ENCODE results near the gene CSE1L.
A peak's percentile ranks its signal among the peaks of the same experiment; 100 is the strongest.
"Not testable (repeated sequence)": the region's sequence is repeated elsewhere in the genome, so short reads cannot be mapped to it uniquely, and the experiment has no call there.

The CSE1L gene

GRCh38 chr20:49046087-49046900, at the start of gene CSE1L:
TSS of gene CSE1L (plus strand) at chr20:49046312. CDS start at chr20:49058464, 12,152 bp downstream.
- peak within 1 kb of the TSS; percentile 90 for H3K4me3 ChIP-seq (ENCODE audit: low read depth, low read length)
- no peak for TF ChIP-seq CTCF (IDR thresholded peaks at IDR 0.05; ENCODE audit: borderline replicate concordance, insufficient read depth, low read depth, low read length)

DNA sequence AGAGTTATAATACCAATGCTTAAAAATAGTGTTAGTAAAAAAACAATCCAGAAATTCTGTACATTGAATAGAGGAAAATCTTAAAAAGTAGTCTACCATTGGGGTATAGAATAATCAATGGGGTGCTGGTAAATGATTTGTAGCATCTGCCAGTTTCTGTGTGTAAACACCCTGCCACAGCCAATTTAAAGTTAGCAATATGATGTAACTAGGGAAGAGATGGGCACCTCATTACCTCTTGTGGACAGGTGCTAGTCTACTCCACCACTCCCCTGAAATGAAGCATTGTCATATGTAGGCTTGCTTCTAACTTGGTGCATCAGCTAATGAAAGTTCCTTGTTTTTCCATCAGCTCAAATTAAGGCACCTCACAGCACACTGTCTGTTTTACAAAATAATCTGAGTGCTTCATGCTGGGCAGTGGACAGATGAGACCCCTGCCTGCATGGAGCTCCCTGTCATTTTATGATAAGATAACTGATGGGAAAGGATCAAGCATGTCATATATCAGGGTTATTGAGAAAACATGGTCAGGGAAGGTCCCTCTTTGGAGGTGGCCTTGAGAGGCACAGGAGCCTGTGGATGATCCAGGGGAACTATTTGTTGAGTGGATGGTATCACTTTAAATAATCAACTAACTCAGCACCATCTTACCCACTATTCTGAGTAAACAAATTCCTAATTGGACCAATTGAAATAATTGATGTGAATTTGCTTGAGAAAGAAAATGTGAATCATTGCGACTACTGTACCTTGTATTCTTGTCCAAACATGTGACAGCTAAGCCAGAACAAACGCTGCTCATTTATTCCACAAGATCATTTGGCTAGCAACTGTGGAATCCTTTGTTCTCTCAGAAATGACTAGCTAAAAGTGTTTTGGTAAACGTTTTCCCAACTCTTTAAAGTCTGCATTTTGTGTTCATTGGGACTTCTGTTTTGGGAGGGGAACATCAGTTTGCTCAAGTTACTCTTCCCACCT, 45.9 kb upstream of the CSE1L start:
- no peak overlapping the region for H3K4me3 ChIP-seq (ENCODE audit: low read depth, low read length)
- no peak for TF ChIP-seq CTCF (IDR thresholded peaks at IDR 0.05; ENCODE audit: borderline replicate concordance, insufficient read depth, low read depth, low read length)

- TF ChIP-seq CTCF (IDR thresholded peaks at IDR 0.05; ENCODE audit: borderline replicate concordance, insufficient read depth, low read depth, low read length), result no peak
- no peak overlapping the region for H3K4me3 ChIP-seq (ENCODE audit: low read depth, low read length)
These were observed 44.4 kb upstream of the CSE1L start for GRCh38 chr20:49001741-49002140.

GRCh38 chr20:49006446-49006980, 39.6 kb upstream of the CSE1L start:
- H3K4me3 ChIP-seq (ENCODE audit: low read depth, low read length), result no peak overlapping the region
- TF ChIP-seq CTCF (IDR thresholded peaks at IDR 0.05; ENCODE audit: borderline replicate concordance, insufficient read depth, low read depth, low read length), result no peak

DNA sequence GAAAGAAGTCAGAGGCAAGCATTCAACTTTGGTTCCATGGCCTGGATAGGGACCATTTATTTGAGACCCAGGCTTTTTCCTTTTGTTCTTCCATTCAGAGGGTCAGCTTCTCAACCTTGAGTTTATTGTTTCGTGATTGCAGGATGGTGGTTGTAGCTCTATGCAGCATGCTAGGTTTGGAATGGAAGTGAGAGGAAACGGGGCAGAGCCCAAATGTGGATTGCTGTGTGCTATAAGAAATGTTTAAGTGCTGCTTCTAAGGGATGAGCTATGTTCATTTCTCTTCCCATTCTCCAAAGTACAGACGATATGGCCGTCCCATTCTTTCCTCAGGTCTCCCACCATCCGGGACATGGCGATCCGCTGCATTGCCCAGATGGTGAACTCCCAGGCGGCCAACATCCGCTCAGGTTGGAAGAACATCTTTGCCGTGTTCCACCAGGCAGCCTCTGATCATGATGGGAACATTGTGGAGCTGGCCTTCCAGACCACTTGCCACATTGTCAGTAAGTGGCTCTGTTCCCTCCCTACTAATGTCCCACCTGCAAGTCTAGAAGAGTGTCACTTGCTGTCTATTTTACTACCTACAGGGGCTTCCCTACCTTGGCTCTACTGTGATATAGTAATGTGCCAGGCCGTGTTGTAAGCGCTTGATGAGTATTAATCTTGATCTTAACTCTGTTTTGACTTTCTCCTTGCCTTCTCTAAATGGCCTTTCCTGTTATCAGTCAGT, 36.0 kb upstream of the CSE1L start:
- no peak for TF ChIP-seq CTCF (IDR thresholded peaks at IDR 0.05; ENCODE audit: borderline replicate concordance, insufficient read depth, low read depth, low read length)
- no peak overlapping the region for H3K4me3 ChIP-seq (ENCODE audit: low read depth, low read length)

- no peak overlapping the region for H3K4me3 ChIP-seq (ENCODE audit: low read depth, low read length)
- no peak for TF ChIP-seq CTCF (IDR thresholded peaks at IDR 0.05; ENCODE audit: borderline replicate concordance, insufficient read depth, low read depth, low read length)
These were observed 21.9 kb upstream of the CSE1L start for GRCh38 chr20:49024220-49024619.

DNA sequence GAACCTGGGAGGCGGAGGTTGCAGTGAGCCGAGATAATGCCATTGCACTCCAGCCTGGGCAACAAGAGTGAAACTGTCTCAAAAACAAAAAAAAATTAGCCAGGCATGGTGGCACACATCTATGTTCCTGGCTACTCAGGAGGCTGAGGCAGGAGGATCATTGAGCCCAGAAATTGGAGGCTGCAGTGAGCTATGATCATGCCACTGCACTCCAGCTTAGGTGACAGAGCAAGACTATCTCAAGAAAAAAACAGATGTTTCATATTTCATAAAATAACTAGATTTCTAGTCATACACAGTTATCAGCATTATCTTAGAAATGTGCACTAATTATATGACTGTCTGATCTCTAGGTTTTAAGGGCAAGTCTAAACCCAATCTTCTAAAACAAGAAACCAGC, 17.9 kb upstream of the CSE1L start:
- H3K4me3 ChIP-seq (ENCODE audit: low read depth, low read length), result not testable (repeated sequence)

All from GM12875 (cell line).